GM19455 (cell line): ENCODE data around the gene ADGRG6.
"Not testable (repeated sequence)": the region's sequence is repeated elsewhere in the genome, so short reads cannot be mapped to it uniquely, and the experiment has no call there.

Experiments used
- ATAC-seq: cut with Tn5 transposase; IDR thresholded peaks from one replicate; pipeline ENCODE4 v1.9.1; 2021; ENCODE audit not compliant: unreplicated experiment

ADGRG6 gene

GRCh38 chr6:142443102-142443501, 141.3 kb downstream of the ADGRG6 start:
- ATAC-seq: no peak

DNA sequence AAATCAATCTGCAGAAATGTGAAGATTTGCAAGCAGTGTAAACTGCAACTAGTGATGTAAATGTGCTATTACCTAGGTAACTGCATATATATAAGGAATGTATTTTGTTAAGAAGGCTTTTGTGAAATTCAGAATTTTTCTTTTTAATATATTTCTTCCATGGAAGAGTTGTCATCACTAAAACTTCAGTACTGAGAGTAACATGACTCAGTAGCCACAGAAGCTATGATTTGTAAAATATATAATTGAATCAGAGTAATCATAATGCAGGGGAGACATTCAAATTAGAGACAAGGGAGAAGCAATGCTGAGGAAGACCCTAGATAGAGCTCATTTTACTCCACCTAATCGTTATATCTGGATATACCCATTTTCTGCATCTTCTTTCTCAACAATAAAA, 141.7 kb downstream of the ADGRG6 start:
- no peak for ATAC-seq

DNA sequence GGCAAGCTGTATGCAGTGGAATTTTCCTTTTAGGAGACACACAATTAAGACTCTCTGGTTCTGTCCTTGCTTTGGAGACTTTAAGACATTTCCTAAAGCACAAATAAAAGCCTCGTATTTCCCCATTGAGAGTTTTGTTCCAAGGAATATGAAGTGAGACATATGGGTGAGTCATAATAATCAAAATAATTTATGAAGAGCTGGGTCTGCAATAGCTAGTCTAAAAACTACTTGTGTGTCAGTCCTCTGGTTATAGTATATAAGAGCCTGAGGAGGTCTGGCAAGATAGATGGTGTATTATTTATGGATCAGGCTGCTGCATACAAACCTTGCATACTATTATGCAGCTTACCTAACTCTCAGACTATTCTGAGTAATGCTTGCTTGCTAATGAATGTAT, 142.6 kb downstream of the ADGRG6 start:
- ATAC-seq: no peak

DNA sequence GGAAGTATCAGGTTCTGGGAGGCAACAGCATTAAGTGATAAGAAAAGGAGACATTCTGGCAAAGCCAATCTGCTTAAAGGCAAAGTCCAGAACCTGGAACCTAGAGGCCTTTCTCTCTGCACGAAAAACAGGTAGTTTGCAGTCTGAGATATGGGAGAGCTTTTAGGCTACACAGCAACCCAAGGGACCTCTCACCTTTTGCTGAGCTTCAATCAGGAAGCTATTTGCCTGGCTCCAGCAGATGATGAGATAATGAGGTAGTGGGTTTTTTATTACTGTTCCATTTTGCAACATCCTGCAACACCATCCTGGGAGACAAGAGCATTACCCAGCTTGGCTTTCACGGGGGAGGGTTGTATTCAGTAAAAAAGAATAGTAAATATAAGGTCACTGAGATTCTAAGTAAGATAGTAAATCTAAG, 143.1 kb downstream of the ADGRG6 start:
- no peak for ATAC-seq

DNA sequence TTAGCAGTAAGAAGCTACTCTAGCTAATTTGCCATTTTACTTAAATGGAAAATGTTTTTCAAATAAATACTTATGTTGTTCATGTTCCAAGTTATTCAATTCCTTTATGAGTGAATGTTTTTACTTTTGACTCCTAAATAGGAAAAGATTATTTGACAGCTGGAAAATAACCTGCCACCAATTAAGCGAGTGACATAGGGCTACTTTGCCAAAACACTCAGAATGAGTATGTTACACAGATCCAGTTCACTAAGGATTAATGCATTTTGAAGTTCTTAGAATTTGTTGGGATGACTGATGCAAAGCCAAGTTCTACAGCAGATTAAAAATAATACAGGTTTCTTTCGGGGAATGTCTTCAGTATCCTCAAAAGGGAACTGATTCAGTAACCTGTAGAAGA, 144.4 kb downstream of the ADGRG6 start:
- no peak for ATAC-seq

DNA sequence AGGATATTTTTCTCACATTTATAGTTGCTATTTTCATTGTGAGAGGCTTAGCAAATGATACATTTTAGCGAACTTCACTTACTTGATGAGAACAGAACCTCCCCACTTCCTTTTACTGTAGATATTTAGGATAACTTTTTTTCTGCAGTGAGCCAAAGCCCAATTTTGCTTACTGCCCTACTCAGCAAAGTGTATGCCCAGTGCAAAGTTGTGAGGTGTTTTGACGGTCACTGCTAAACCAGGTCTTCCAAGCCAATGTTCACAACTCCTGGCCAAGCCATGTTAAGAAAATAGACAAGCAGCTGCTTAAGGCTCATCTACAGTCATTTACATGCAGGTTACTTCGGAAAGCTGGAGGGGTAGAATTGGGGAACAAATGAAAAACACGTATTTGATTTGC, 144.8 kb downstream of the ADGRG6 start:
- ATAC-seq: no peak

DNA sequence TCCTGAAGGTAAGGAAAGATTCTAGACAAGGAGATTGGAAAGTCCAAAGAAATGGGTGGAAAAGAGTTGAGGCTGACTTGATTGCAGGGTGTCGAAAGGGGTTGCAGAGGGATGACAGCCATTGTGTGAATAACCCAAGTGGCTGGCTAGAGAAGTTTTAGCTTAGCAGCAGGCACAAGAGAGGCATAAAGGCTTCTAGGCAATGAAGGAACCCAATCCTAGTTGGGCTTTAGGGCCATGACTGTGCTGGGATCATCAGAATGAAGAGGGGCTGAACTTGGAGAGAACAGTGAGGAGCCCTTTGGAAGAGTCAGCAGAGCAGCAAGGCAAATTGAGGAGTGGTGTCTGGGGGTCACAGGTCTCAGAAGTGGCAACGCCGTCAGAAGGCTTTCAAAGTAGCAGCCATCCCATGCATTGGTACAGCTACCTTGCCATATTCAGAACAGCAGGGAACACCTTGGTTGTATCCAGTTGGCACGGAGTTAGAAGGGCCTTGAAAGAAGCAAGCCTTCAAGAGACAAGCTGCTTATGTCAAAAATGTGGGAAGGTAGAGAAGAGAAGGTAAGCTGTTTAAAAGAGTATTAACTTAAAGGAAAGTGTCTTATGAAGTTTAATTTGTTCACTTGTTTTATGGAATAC, 146.4 kb downstream of the ADGRG6 start:
- ATAC-seq: no peak

DNA sequence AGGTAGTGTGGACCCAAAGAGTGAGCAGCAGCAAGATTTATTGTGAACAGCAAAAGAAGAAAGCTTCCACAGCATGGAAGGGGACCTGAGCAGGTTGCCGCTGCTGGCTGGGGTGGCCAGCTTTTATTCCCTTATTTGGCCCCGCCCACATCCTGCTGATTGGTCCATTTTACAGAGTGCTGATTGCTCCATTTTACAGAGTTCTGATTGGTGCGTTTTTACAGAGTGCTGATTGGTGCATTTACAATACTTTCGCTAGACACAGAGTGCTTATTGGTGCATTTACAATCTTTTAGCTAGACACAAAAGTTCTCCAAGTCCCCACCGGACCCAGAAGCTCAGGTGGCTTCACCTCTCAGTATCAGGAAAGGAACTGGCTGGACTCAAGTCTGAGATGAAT, 149.0 kb downstream of the ADGRG6 start:
- ATAC-seq: not testable (repeated sequence)

DNA sequence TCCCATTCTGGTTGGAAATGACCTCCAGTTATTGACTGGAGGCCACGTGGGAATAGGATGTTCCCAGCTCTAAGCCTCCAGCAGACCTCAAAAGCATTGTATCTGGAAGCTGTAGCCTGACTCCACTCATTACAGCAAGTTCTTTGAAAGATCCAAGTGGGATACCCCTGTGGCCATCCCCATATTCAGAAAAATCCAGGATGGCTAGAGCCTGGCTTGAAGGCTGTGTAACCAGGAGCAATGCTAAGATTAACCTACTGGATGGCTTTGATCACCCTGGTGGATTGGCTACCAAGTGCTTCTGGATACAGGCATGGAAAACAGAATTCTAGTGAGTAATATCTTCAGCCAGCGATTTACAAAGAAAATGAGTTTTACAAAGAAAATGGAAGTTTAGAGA, 151.2 kb downstream of the ADGRG6 start:
- no peak for ATAC-seq

- not testable (repeated sequence) for ATAC-seq
Observed at GRCh38 chr6:142454196-142454595, 152.4 kb downstream of the ADGRG6 start.

- ATAC-seq: not testable (repeated sequence)
Observed at GRCh38 chr6:142454848-142455247, 153.0 kb downstream of the ADGRG6 start.

- no peak for ATAC-seq
Observed at GRCh38 chr6:142455957-142456589, 154.3 kb downstream of the ADGRG6 start.

- no peak for ATAC-seq
Observed at GRCh38 chr6:142457638-142458406, 156.0 kb downstream of the ADGRG6 start.

- no peak for ATAC-seq
Observed at GRCh38 chr6:142458836-142459235, 157.0 kb downstream of the ADGRG6 start.

- no peak for ATAC-seq
Observed at GRCh38 chr6:142459271-142459670, 157.5 kb downstream of the ADGRG6 start.

- ATAC-seq: no peak
Observed at GRCh38 chr6:142462260-142462659, 160.5 kb downstream of the ADGRG6 start.

GRCh38 chr6:142463988-142464387, 162.2 kb downstream of the ADGRG6 start:
- ATAC-seq: no peak

- no peak for ATAC-seq
Observed at GRCh38 chr6:142469220-142469619, 167.4 kb downstream of the ADGRG6 start.

DNA sequence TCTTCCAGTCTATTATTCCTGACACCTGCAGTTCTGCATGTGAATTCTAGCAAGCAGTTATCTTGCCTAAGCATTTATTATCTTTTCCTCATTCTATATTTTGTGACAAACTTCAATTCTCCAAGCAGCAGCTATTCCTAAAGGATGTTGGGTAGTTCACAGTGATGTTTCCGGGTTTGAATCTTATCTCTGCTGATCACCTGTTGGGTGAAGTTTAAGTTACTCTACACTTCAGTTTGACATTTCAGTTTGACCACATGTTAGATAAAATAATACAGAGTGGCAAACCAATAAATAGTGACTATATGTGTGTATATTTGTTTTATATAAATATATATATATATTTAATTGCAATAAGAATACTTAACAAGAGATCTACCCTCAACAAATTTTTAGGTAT, 168.6 kb downstream of the ADGRG6 start:
- ATAC-seq: no peak

DNA sequence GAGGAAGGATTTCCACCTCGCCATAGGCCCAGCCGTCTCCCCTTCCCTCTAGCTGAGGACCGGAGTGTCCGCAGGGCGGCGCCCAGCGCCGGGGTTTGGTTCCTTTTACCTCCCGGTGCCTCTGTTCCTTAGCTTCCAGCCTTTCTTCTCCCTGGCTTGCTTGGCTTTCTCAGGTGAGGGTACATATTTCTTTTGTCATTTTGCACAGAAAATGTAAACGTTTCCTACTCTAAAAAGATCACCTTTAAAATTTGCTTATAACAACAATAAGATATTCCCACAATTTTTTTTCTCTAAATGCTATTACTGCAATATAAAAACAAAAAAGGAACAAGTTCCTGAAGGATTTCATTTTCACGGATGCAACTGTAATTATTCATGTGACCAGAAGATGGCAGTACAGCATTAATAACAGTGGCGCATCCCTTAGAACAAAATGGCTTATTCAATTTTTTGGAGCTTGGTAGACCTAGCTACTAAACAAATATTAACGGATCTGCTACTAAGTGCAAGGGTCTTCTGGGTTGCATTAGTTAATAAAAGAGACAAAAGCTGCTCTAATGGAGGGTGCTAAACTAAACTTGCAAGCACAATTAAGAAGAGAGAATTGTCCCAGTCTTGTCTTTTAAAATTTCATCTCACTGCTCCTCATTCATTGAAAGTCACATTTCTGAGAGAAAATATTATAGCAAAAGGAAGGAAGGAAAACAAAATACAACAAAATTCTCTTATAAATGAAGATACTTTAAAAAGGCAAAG, 172.9 kb downstream of the ADGRG6 start:
- ATAC-seq: peak; percentile 45

DNA sequence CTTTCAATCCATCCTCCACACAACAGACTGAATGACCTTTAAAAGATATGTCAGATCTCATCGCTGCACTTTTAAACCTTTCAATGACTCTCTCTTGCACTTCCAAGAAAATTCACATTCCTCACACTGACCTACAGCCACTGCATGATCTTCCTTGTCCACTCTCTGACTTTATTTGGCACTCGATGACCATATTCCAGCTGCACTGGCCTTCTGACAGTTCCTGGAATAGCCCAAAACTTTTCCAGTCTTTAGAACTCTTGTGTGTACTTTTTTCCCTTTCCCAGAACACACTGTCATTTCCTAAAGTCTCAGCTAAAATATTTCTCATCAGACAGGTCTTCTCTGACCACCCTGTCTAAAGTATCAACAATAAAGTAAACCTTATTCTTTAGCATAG, 174.6 kb downstream of the ADGRG6 start:
- ATAC-seq: no peak
